ENCODE results near the gene MYO5C.

DNA sequence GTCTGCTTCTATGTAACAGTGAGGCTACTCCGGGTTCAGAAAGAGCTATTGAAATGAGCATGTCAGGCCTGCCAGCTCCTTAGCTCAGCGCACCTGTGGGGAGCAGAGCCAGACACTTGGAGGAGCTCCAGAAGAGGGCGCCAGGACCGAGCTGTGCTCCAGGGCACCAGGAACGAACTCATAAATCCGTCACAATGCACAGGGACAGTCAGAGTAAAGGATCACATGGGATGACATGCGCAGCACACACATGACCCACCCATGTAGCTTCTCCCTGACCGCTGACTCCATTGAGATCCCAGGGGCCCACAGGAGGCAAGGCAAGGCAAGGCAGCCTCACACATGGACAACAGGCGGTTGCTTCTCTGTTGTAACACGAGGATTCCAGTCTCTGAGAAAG, 78.4 kb downstream of the MYO5C start:
- TF ChIP-seq EZH2 (IDR thresholded peaks at IDR 0.05; ENCODE audit: low read length, missing control alignments): no peak
- TF ChIP-seq, protein P1, sequence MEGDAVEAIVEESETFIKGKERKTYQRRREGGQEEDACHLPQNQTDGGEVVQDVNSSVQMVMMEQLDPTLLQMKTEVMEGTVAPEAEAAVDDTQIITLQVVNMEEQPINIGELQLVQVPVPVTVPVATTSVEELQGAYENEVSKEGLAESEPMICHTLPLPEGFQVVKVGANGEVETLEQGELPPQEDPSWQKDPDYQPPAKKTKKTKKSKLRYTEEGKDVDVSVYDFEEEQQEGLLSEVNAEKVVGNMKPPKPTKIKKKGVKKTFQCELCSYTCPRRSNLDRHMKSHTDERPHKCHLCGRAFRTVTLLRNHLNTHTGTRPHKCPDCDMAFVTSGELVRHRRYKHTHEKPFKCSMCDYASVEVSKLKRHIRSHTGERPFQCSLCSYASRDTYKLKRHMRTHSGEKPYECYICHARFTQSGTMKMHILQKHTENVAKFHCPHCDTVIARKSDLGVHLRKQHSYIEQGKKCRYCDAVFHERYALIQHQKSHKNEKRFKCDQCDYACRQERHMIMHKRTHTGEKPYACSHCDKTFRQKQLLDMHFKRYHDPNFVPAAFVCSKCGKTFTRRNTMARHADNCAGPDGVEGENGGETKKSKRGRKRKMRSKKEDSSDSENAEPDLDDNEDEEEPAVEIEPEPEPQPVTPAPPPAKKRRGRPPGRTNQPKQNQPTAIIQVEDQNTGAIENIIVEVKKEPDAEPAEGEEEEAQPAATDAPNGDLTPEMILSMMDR (conservative IDR thresholded peaks at IDR 0.05 in 1 of 2, IDR thresholded peaks at IDR 0.05 in 1 of 2; ENCODE audit: low read depth in 1 of 2, low read length in 2 of 2): no peak
